NCI-H128 (cell line): Measurements from ENCODE around the gene HMG20B.
"Not testable (repeated sequence)": the region's sequence is repeated elsewhere in the genome, so short reads cannot be mapped to it uniquely, and the experiment has no call there.

Experiments
- DNase-seq: peaks from one replicate; lab custom pipeline; 2025; ENCODE audit not compliant: unreplicated experiment; lab: John Stamatoyannopoulos, UW

HMG20B gene

GRCh38 chr19:3572855-3573161, at the start of gene HMG20B:
Gene HMG20B (plus strand): TSS chr19:3572944. CDS start chr19:3573310, 366 bp downstream.
- DNase-seq, result no peak

GRCh38 chr19:3523361-3524077, 49.2 kb upstream of the HMG20B start:
- no peak for DNase-seq

GRCh38 chr19:3524078-3524842, 48.5 kb upstream of the HMG20B start:
- no peak for DNase-seq

- no peak for DNase-seq
These were observed 47.8 kb upstream of the HMG20B start for GRCh38 chr19:3524904-3525451.

GRCh38 chr19:3526507-3527237, 46.1 kb upstream of the HMG20B start:
- no peak for DNase-seq

- no peak for DNase-seq
These were observed 45.4 kb upstream of the HMG20B start for GRCh38 chr19:3527238-3527910.

- DNase-seq, result no peak
These were observed 44.7 kb upstream of the HMG20B start for GRCh38 chr19:3528080-3528479.

- DNase-seq, result no peak
These were observed 44.1 kb upstream of the HMG20B start for GRCh38 chr19:3528539-3529211.

- not testable (repeated sequence) for DNase-seq
These were observed 43.4 kb upstream of the HMG20B start for GRCh38 chr19:3529299-3529698.

GRCh38 chr19:3530389-3530788, 42.4 kb upstream of the HMG20B start:
- no peak for DNase-seq

- DNase-seq, result no peak
These were observed 41.0 kb upstream of the HMG20B start for GRCh38 chr19:3531716-3532115.

GRCh38 chr19:3532154-3532786, 40.5 kb upstream of the HMG20B start:
- DNase-seq, result no peak

- no peak for DNase-seq
These were observed 39.7 kb upstream of the HMG20B start for GRCh38 chr19:3533033-3533432.

- DNase-seq, result no peak
These were observed 39.1 kb upstream of the HMG20B start for GRCh38 chr19:3533563-3534216.

- DNase-seq, result no peak
These were observed 38.1 kb upstream of the HMG20B start for GRCh38 chr19:3534375-3535234.

GRCh38 chr19:3535235-3535535, 37.6 kb upstream of the HMG20B start:
- no peak for DNase-seq

GRCh38 chr19:3535563-3535965, 37.2 kb upstream of the HMG20B start:
- no peak for DNase-seq

GRCh38 chr19:3535981-3536380, 36.8 kb upstream of the HMG20B start:
- no peak for DNase-seq
